NCI-H1105 (cell line): ENCODE data around the gene ACCS.
A peak's percentile ranks its signal among the peaks of the same experiment; 100 is the strongest.

ENCODE experiments used
- DNase-seq: peaks from one replicate; lab custom pipeline; 2025; lab: John Stamatoyannopoulos, UW

ACCS gene

GRCh38 chr11:44090539-44090938, 24.5 kb downstream of the ACCS start:
- DNase-seq = no peak

- peak; percentile 85 for DNase-seq
Measured at GRCh38 chr11:44094260-44094868, 28.3 kb downstream of the ACCS start.

GRCh38 chr11:44095506-44096359, 29.7 kb downstream of the ACCS start, which contains the start of gene EXT2:
Gene EXT2 (plus strand): TSS chr11:44095678. CDS start chr11:44107713, 12,035 bp downstream.
- peak; percentile 73 for DNase-seq

GRCh38 chr11:44096360-44097185, 30.5 kb downstream of the ACCS start:
- DNase-seq = no peak

GRCh38 chr11:44097821-44098220, 31.8 kb downstream of the ACCS start:
- no peak for DNase-seq

- DNase-seq = no peak
Measured at GRCh38 chr11:44101098-44101497, 35.0 kb downstream of the ACCS start.

GRCh38 chr11:44104481-44105294, 38.6 kb downstream of the ACCS start:
- no peak for DNase-seq

GRCh38 chr11:44108260-44108659, 42.2 kb downstream of the ACCS start:
- no peak for DNase-seq

GRCh38 chr11:44110231-44110679, 44.2 kb downstream of the ACCS start:
- DNase-seq = peak; percentile 53

- peak; percentile 73 for DNase-seq
Measured at GRCh38 chr11:44112091-44112821, 46.2 kb downstream of the ACCS start.

- DNase-seq = no peak
Measured at GRCh38 chr11:44113018-44113417, 46.9 kb downstream of the ACCS start.

- DNase-seq = no peak
Measured at GRCh38 chr11:44113572-44113971, 47.5 kb downstream of the ACCS start.

- DNase-seq = no peak
Measured at GRCh38 chr11:44116234-44116830, 50.3 kb downstream of the ACCS start.

- DNase-seq = no peak
Measured at GRCh38 chr11:44120169-44120568, 54.1 kb downstream of the ACCS start.

GRCh38 chr11:44125598-44125997, 59.5 kb downstream of the ACCS start:
- DNase-seq = no peak

- DNase-seq = no peak
Measured at GRCh38 chr11:44126304-44126703, 60.2 kb downstream of the ACCS start.

- no peak for DNase-seq
Measured at GRCh38 chr11:44127130-44127529, 61.1 kb downstream of the ACCS start.

GRCh38 chr11:44128729-44129128, 62.7 kb downstream of the ACCS start:
- no peak for DNase-seq

- no peak for DNase-seq
Measured at GRCh38 chr11:44130751-44131150, 64.7 kb downstream of the ACCS start.

- no peak for DNase-seq
Measured at GRCh38 chr11:44133335-44133946, 67.4 kb downstream of the ACCS start.
